CD14-positive monocyte (primary cell): Measurements from ENCODE around the gene PCBP1. TPM values are rescaled to one million over a fixed set of nuclear protein-coding genes. Genes with fewer than 3 reads are reported as not detected.

ENCODE experiments used
- DNase-seq, 3 donors: peaks; one replicate each; pipeline ENCODE4 v3.0.0-alpha.2; 2011 to 2022
- H2AFZ ChIP-seq: 2 replicates; pipeline ENCODE4 v1.6.0; 2012; ENCODE audit warnings: mild to moderate bottlenecking, low read depth, low read length, inconsistent platforms; ENCODE audit not compliant: insufficient read depth, poor library complexity, severe bottlenecking
- H3K27ac ChIP-seq, 2 donors: 1 replicate in 1 of 2; 2 replicates in 1 of 2; pipeline ENCODE4 v1.5.1; 2012 to 2013; ENCODE audit warnings: low read length in 2 of 2, control low read depth in 1 of 2, inconsistent platforms in 1 of 2, low read depth in 1 of 2, mild to moderate bottlenecking in 1 of 2
- H3K27me3 ChIP-seq, 2 donors: one replicate each; pipeline versions ENCODE4 v1.6.0 to v1.6.1; 2011 to 2013; ENCODE audit warnings: low read length in 2 of 2; ENCODE audit not compliant: control insufficient read depth in 2 of 2, insufficient read depth in 2 of 2
- H3K36me3 ChIP-seq, 2 donors: replicated peaks in 1 of 2; 1 replicate in 1 of 2; 2 replicates in 1 of 2; pipeline versions ENCODE4 v1.5.1 to v1.6.1; 2012 to 2013; ENCODE audit warnings: low read length in 2 of 2, control low read depth in 1 of 2, inconsistent platforms in 1 of 2, mild to moderate bottlenecking in 1 of 2; ENCODE audit not compliant: insufficient read depth in 2 of 2, control insufficient read depth in 1 of 2
- H3K4me1 ChIP-seq, 2 donors: 1 replicate in 1 of 2; 2 replicates in 1 of 2; pipeline versions ENCODE4 v1.5.1 to v1.6.1; 2012 to 2013; ENCODE audit warnings: low read length in 2 of 2, control low read depth in 1 of 2, inconsistent platforms in 1 of 2, mild to moderate bottlenecking in 1 of 2, moderate library complexity in 1 of 2; ENCODE audit not compliant: insufficient read depth in 2 of 2, control insufficient read depth in 1 of 2
- H3K4me2 ChIP-seq: replicated peaks from 2 replicates; pipeline ENCODE3; 2012; ENCODE audit warnings: low read length, moderate library complexity, mild to moderate bottlenecking; ENCODE audit not compliant: poor library complexity, severe bottlenecking; ENCODE audit errors: extremely low read depth
- H3K4me3 ChIP-seq, 3 experiments: fragments of 200-600 bp in 1 of 3; sonication (generic) in 1 of 3; replicated peaks in 1 of 3; 1 replicate in 2 of 3; 2 replicates in 1 of 3; pipeline ENCODE4 v1.5.1; 2011 to 2013; ENCODE audit warnings: low read length in 3 of 3, mild to moderate bottlenecking in 3 of 3, control low read depth in 2 of 3, low read depth in 2 of 3, inconsistent platforms in 1 of 3, moderate library complexity in 1 of 3
- H3K79me2 ChIP-seq: 2 replicates; pipeline ENCODE4 v1.6.0; 2012; ENCODE audit warnings: mild to moderate bottlenecking, control low read depth, inconsistent platforms, low read length, moderate library complexity; ENCODE audit not compliant: insufficient read depth
- H3K9ac ChIP-seq: 2 replicates; pipeline ENCODE4 v1.6.0; 2017; ENCODE audit warnings: low read length, mild to moderate bottlenecking; ENCODE audit not compliant: insufficient read depth, poor library complexity, severe bottlenecking
- H3K9me3 ChIP-seq, 2 donors: replicated peaks in 1 of 2; 1 replicate in 1 of 2; 2 replicates in 1 of 2; pipeline versions ENCODE4 v1.5.1 to v1.6.1; 2012 to 2013; ENCODE audit warnings: low read length in 2 of 2, control low read depth in 1 of 2; ENCODE audit not compliant: control insufficient read depth in 1 of 2, insufficient read depth in 1 of 2
- H4K20me1 ChIP-seq: 2 replicates; pipeline ENCODE4 v1.6.0; 2012; ENCODE audit warnings: mild to moderate bottlenecking, low read length, control low read depth, moderate library complexity; ENCODE audit not compliant: insufficient read depth
- H3K27ac Mint-ChIP-seq, 7 donors: one replicate each; pipeline ENCODE4 v1.8.0; 2020; ENCODE audit warnings: mild to moderate bottlenecking in 7 of 7, mixed read lengths in 7 of 7, moderate library complexity in 6 of 7, inconsistent platforms in 2 of 7
- H3K27me3 Mint-ChIP-seq, 3 donors: one replicate each; pipeline ENCODE4 v1.8.0; 2021 to 2022; ENCODE audit warnings: low read depth in 3 of 3, mild to moderate bottlenecking in 3 of 3, mixed read lengths in 3 of 3, moderate library complexity in 3 of 3, inconsistent platforms in 1 of 3
- H3K36me3 Mint-ChIP-seq, 2 donors: one replicate each; pipeline ENCODE4 v1.8.0; 2020; ENCODE audit warnings: mixed read lengths in 2 of 2, inconsistent platforms in 1 of 2, mild to moderate bottlenecking in 1 of 2
- H3K4me1 Mint-ChIP-seq: one replicate; pipeline ENCODE4 v1.8.0; 2020; ENCODE audit warnings: mild to moderate bottlenecking, mixed read lengths
- H3K4me3 Mint-ChIP-seq, 2 donors: one replicate each; pipeline ENCODE4 v1.8.0; 2020; ENCODE audit warnings: mild to moderate bottlenecking in 2 of 2, mixed read lengths in 2 of 2, moderate library complexity in 1 of 2
- H3K9me3 Mint-ChIP-seq, 7 donors: one replicate each; pipeline ENCODE4 v1.8.0; 2020 to 2022; ENCODE audit warnings: mixed read lengths in 7 of 7, mild to moderate bottlenecking in 6 of 7, moderate library complexity in 6 of 7, inconsistent platforms in 2 of 7
- WGBS: methylation state at CpG from one replicate; pipeline ENCODE4 v1.1.5; 2013; ENCODE audit warnings: missing lambda C conversion rate; ENCODE audit not compliant: insufficient coverage; 5-methylcytosine and 5-hydroxymethylcytosine counted together
- intact Hi-C, 2 donors: fragments of 100-400 bp; cut with micrococcal nuclease; formaldehyde crosslinking; loops; one replicate each; pipeline versions ENCODE4 v1.15.0 to v1.15.1; 2023
- polyA plus RNA-seq, 3 donors: library from polyadenylated mRNA; depleted of rRNA in 1 of 3; unstranded in 2 of 3; stranded (reverse) in 1 of 3; fragments of 300-500 nt in 2 of 3; fragments of >200 nt in 1 of 3; fragmentation: Illumina TruSeq in 2 of 3; gene quantifications; 1 replicate in 2 of 3; 2 replicates in 1 of 3; pipeline ENCODE4 v1.2.3, GENCODE V29; 2012 to 2021
- TF ChIP-seq, protein P1 (sequence below): fragments of 200-600 bp; IDR thresholded peaks from one replicate; pipeline ENCODE4 v1.8.0; 2022; ENCODE audit warnings: antibody characterized with exemption, mild to moderate bottlenecking

The PCBP1 gene
- polyA plus RNA-seq, 3 donors = 178 to 299 (median 194) TPM

- intact Hi-C loops = loop anchor here (2.0 to 10.0 kb wide), 5 partner anchors 54 to 208 kb away; partner anchors contain the start of genes MXD1 (in 1 of the 2) and SNRPG (in 1 of the 2)
- under 1% methylated on average over 39 of the region's 40 CpGs for WGBS
- H3K79me2 ChIP-seq = peaks cover 76% of the 10 kb centered on the region
Observed at GRCh38 chr2:70086278-70086837, 919 bp upstream of the PCBP1 start.

More at GRCh38 chr2:70086278-70086837, 919 bp upstream of the PCBP1 start:
- Histone ChIP-seq H3K27ac (peak overlapping the region; percentile 99), H3K27me3 (no peaks in the 10 kb centered on the region), H3K4me3 (peak overlapping the region; percentile 59 to 100 (median 82)), H3K4me1 (peaks cover 57 to 69% of the 10 kb centered on the region in 2 donors), H3K4me2 (peak overlapping the region; percentile 65), H3K9ac (peak overlapping the region; percentile 96), H4K20me1 (peaks cover 4% of the 10 kb centered on the region), H3K36me3 (peaks cover 14 to 28% of the 10 kb centered on the region in 2 donors), H2AFZ (peak overlapping the region; percentile 69), H3K9me3 (no peaks in the 10 kb centered on the region)
- Mint-ChIP-seq H3K4me3 (peak overlapping the region; percentile 98 to 99), H3K9me3 (peaks cover 0 to 3% (median 0%) of the 10 kb centered on the region in 7 donors), H3K27me3 (peaks cover 0 to 5% (median 0%) of the 10 kb centered on the region in 3 donors), H3K36me3 (peaks cover 33 to 48% of the 10 kb centered on the region in 2 donors), H3K4me1 (peaks cover 55% of the 10 kb centered on the region), H3K27ac (peak overlapping the region; percentile 99 to 100 (median 100))
- DNase-seq = peak; percentile 85 to 94 (median 87)
- TF ChIP-seq, protein P1, sequence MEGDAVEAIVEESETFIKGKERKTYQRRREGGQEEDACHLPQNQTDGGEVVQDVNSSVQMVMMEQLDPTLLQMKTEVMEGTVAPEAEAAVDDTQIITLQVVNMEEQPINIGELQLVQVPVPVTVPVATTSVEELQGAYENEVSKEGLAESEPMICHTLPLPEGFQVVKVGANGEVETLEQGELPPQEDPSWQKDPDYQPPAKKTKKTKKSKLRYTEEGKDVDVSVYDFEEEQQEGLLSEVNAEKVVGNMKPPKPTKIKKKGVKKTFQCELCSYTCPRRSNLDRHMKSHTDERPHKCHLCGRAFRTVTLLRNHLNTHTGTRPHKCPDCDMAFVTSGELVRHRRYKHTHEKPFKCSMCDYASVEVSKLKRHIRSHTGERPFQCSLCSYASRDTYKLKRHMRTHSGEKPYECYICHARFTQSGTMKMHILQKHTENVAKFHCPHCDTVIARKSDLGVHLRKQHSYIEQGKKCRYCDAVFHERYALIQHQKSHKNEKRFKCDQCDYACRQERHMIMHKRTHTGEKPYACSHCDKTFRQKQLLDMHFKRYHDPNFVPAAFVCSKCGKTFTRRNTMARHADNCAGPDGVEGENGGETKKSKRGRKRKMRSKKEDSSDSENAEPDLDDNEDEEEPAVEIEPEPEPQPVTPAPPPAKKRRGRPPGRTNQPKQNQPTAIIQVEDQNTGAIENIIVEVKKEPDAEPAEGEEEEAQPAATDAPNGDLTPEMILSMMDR = no peak
